ENCODE results near the gene RAET1G. TPM values are rescaled to one million over a fixed set of nuclear protein-coding genes. Genes with fewer than 3 reads are reported as not detected.
A peak's percentile ranks its signal among the peaks of the same experiment; 100 is the strongest.
"Not testable (repeated sequence)": the region's sequence is repeated elsewhere in the genome, so short reads cannot be mapped to it uniquely, and the experiment has no call there.

The RAET1G gene
- total RNA-seq, 2 experiments from 2014 or later = not detected

DNA sequence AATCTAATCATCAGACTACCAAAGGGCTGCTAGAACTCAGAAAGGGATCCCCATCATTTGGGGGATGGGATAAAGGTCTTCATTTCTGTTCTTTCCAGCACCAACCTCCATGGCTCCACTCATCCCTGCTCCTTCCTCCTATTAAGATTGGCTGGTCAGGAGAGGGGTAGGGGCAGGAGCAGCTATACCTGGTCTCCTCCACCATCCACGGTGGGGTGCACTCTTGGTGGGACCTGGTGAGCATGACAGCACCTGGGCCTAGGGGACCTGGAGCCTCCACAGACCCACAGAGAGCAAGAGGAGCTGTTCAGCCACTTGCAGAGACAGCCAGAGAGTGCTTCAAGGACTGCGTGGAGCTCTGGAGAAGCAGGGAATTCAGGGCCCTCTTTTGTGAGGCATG is 12.7 kb upstream of the RAET1G start:
- POLR2A ChIA-PET = no interaction called here
- peaks cover 39% of the 10 kb centered on the region for H3K4me1 Mint-ChIP-seq

GRCh38 chr6:149935246-149935645 is 12.3 kb upstream of the RAET1G start:
- Mint-ChIP-seq H3K27ac (peak overlapping the region; percentile 20), H3K4me1 (peaks cover 35% of the 10 kb centered on the region), H3K9me3 (no peaks in the 10 kb centered on the region), H3K27me3 (peaks cover 91% of the 10 kb centered on the region), H3K36me3 (ENCODE audit: low read depth) (no peaks in the 10 kb centered on the region), H3K4me3 (no peak overlapping the region)
- no peak for DNase-seq
- CTCF ChIA-PET = interaction anchor here (1.2 to 1.7 kb wide), 2 partner anchors 51 to 81 kb away, joined by 3 to 5 read pairs; no protein-coding TSS in a partner anchor
- POLR2A ChIA-PET = no interaction called here

More for the DNA sequence above, 12.7 kb upstream of the RAET1G start:
- no peaks in the 10 kb centered on the region for H3K36me3 Mint-ChIP-seq (ENCODE audit: low read depth)
- CTCF ChIA-PET = interaction anchor here (1.2 to 1.7 kb wide), 2 partner anchors 51 to 81 kb away, joined by 3 to 5 read pairs; no protein-coding TSS in a partner anchor
- H3K4me3 Mint-ChIP-seq = no peak overlapping the region
- DNase-seq = no peak
- H3K27me3 Mint-ChIP-seq = peaks cover 91% of the 10 kb centered on the region
- H3K27ac Mint-ChIP-seq = peak overlapping the region; percentile 20
- H3K9me3 Mint-ChIP-seq = no peaks in the 10 kb centered on the region

GRCh38 chr6:149934249-149935156 is 11.6 kb upstream of the RAET1G start:
- no peaks in the 10 kb centered on the region for H3K36me3 Mint-ChIP-seq (ENCODE audit: low read depth)
- CTCF ChIA-PET = interaction anchor here (1.2 kb wide), 1 partner anchor 52 kb away, joined by 3 read pairs; no protein-coding TSS in a partner anchor
- DNase-seq = peak; percentile 80
- POLR2A ChIA-PET = no interaction called here
- H3K27me3 Mint-ChIP-seq = peaks cover 91% of the 10 kb centered on the region
- H3K4me1 Mint-ChIP-seq = peaks cover 28% of the 10 kb centered on the region
- H3K27ac Mint-ChIP-seq = no peak overlapping the region
- H3K9me3 Mint-ChIP-seq = no peaks in the 10 kb centered on the region
- H3K4me3 Mint-ChIP-seq = no peak overlapping the region

DNA sequence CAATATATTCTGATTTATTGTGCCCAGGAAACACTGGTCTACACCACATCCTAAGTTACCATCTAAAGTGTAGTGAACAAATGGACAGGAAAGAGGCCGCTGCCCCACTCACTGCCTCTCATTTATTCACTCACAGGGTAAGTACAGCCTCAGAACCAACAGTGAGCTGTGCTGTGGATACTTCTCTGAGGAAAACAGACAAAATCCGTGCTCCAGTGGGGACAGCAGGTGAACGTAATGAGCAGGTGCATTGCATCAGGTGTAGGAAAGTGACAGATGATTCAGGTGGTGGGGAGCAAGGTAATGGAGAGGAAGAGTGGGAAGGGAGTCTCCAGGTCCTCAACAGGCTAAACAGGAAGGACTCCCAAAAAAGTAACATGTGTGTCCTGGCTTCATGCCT is 10.5 kb upstream of the RAET1G start:
- no peak for DNase-seq
- no peak overlapping the region for H3K27ac Mint-ChIP-seq
- no peaks in the 10 kb centered on the region for H3K36me3 Mint-ChIP-seq (ENCODE audit: low read depth)
- H3K4me3 Mint-ChIP-seq = no peak overlapping the region
- ChIA-PET POLR2A (no interaction called here), CTCF (no interaction called here)
- H3K9me3 Mint-ChIP-seq = no peaks in the 10 kb centered on the region
- peaks cover 19% of the 10 kb centered on the region for H3K4me1 Mint-ChIP-seq
- peaks cover 91% of the 10 kb centered on the region for H3K27me3 Mint-ChIP-seq

DNA sequence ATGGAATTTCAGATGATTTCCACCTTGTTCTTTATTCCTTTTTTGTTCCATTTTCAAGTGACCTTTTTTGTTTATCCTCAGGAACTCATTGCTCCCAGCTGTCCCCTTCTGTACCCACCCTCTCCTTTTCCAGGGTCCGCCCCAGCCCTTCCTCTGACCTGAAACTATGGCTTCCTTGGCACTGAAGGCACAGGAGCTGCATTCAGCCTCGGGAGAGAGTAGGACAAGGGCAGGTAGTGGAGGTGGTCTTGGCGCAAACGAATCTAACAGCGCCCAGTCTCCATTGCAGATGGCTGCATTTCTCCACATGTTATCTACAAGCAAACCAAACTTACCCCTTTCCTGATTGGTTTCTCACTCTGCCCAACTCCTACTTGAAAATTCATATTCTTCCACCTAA is 10.1 kb upstream of the RAET1G start:
- CTCF ChIA-PET = no interaction called here

DNA sequence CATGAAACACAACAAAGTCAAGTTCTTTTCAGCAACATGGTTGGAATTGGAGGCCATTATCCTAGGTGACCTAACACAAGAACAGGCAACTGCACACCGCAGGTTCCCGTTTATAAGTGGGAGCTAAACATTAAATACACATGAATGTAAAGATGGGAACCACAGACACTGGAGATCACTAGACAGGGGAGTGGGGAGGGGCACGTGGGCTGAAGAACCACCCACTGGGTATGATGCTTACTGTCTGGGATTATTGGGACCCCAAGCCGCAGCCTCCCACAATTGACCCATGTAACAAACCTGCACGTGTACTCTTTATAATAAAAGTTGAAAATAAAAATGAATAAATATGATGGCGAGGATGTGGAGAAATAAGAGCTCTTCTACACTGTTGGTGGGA is 8.6 kb upstream of the RAET1G start:
- no peaks in the 10 kb centered on the region for H3K9me3 Mint-ChIP-seq
- POLR2A ChIA-PET = no interaction called here
- no peak overlapping the region for H3K4me3 Mint-ChIP-seq
- DNase-seq = no peak
- peaks cover 90% of the 10 kb centered on the region for H3K27me3 Mint-ChIP-seq
- CTCF ChIA-PET = interaction anchor here (1.5 kb wide), 1 partner anchor 86 kb away, joined by 3 read pairs; no protein-coding TSS in a partner anchor
- peaks cover 13% of the 10 kb centered on the region for H3K4me1 Mint-ChIP-seq
- H3K36me3 Mint-ChIP-seq (ENCODE audit: low read depth) = no peaks in the 10 kb centered on the region
- no peak overlapping the region for H3K27ac Mint-ChIP-seq

More for the DNA sequence above, 10.1 kb upstream of the RAET1G start:
- POLR2A ChIA-PET = no interaction called here
- Mint-ChIP-seq H3K27me3 (peaks cover 91% of the 10 kb centered on the region), H3K9me3 (no peaks in the 10 kb centered on the region), H3K27ac (no peak overlapping the region), H3K4me1 (peaks cover 16% of the 10 kb centered on the region), H3K36me3 (ENCODE audit: low read depth) (no peaks in the 10 kb centered on the region), H3K4me3 (no peak overlapping the region)
- no peak for DNase-seq

- Mint-ChIP-seq H3K4me3 (no peak overlapping the region), H3K4me1 (peaks cover 12% of the 10 kb centered on the region), H3K36me3 (ENCODE audit: low read depth) (no peaks in the 10 kb centered on the region), H3K27me3 (peaks cover 86% of the 10 kb centered on the region), H3K27ac (no peak overlapping the region), H3K9me3 (no peaks in the 10 kb centered on the region)
- no peak for DNase-seq
- ChIA-PET CTCF (no interaction called here), POLR2A (no interaction called here)
Observed at GRCh38 chr6:149929422-149929821, 6.5 kb upstream of the RAET1G start.

DNA sequence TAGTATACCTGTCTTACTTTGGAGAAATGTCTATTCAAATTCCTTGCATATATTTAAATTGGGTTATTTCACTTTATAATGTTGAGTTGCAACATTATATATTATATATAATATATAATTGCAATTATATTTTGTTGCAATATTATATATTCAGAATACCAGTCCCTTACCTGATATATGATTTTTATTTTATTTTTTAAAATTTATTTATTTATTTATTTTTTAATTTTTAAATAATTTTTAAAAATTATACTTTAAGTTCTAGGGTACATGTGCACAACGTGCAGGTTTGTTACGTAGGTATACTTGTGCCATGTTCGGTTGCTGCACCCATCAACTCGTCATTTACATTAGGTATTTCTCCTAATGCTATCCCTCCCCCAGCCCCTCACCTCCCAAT is 4.1 kb upstream of the RAET1G start:
- Mint-ChIP-seq H3K27me3 (peaks cover 87% of the 10 kb centered on the region), H3K4me1 (peaks cover 21% of the 10 kb centered on the region)
- POLR2A ChIA-PET; DNase-seq; H3K27ac Mint-ChIP-seq; H3K36me3 Mint-ChIP-seq (ENCODE audit: low read depth); CTCF ChIA-PET; H3K9me3 Mint-ChIP-seq; H3K4me3 Mint-ChIP-seq: not testable (repeated sequence)

GRCh38 chr6:149925974-149926777 is 3.3 kb upstream of the RAET1G start:
- no peaks in the 10 kb centered on the region for H3K9me3 Mint-ChIP-seq
- no peak overlapping the region for H3K27ac Mint-ChIP-seq
- CTCF ChIA-PET = interaction anchor here (1.2 kb wide), 1 partner anchor 81 kb away, joined by 5 read pairs; no protein-coding TSS in a partner anchor
- DNase-seq = peak; percentile 82
- peak overlapping the region; percentile 39 for H3K4me3 Mint-ChIP-seq
- peaks cover 87% of the 10 kb centered on the region for H3K27me3 Mint-ChIP-seq
- no peaks in the 10 kb centered on the region for H3K36me3 Mint-ChIP-seq (ENCODE audit: low read depth)
- POLR2A ChIA-PET = no interaction called here
- H3K4me1 Mint-ChIP-seq = peaks cover 24% of the 10 kb centered on the region

DNA sequence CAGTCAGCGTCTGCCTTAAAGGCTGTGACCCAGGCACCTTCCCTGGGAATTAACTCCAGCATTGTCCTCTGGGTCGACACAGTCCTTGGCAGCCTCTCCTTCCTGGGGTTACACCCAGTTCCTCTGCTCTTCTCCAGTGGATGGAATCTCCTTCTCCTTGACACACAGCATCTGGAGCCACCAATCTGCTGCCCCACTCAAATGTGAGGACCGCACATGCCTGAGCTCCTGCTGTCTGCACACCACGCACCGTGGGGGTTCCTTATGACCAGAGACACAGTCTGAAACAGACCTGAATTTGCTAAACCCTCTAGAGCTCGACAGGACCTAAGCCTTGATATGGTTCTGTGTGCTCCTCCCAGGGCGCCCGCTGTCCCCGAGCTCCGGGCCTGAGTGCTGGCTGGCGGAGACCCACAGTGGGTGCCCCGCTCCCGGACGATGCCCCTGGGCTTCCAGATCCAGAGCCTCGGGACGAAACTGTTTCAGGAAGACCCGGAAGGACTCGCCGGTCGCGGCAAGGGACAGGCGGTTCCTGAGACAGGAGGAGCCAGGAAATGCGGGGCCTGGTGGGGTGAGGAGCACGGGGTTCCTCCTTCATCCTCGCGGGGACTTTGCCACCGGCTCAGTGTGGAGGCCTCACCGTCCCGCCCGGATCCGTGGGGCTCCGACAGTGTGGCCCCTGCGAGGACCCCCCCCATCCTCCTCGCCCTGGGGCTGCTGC is 2.5 kb upstream of the RAET1G start:
- ChIA-PET CTCF (interaction anchor here (1.0 to 1.3 kb wide), 5 partner anchors 20 to 207 kb away, joined by 3 to 5 read pairs (median 3); partner anchors contain the start of gene LATS1), POLR2A (no interaction called here)
- DNase-seq = no peak
- peaks cover 87% of the 10 kb centered on the region for H3K27me3 Mint-ChIP-seq
- no peak overlapping the region for H3K27ac Mint-ChIP-seq
- peak overlapping the region; percentile 39 for H3K4me3 Mint-ChIP-seq
- no peaks in the 10 kb centered on the region for H3K36me3 Mint-ChIP-seq (ENCODE audit: low read depth)
- H3K4me1 Mint-ChIP-seq = peaks cover 24% of the 10 kb centered on the region
- no peaks in the 10 kb centered on the region for H3K9me3 Mint-ChIP-seq

DNA sequence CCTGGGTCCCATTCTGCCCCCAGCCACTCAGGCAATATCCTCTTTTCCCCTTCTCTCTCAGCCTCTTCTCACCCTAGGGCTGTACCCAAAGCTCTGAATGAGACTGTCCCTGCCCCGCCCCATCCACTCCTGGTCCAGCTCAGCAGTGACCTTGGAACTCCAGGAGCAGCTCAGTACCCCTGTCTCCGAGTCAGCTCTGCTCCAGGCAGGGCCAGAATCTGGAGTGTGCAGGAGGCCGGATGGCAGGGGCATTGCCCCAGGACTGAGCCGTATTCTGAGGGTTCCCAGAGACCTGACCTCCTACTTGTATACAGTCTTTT is 2.0 kb upstream of the RAET1G start:
- ChIA-PET POLR2A (no interaction called here), CTCF (interaction anchor here (1.0 to 1.3 kb wide), 5 partner anchors 19 to 207 kb away, joined by 3 to 5 read pairs (median 3); partner anchors contain the start of gene LATS1)
- Mint-ChIP-seq H3K36me3 (ENCODE audit: low read depth) (no peaks in the 10 kb centered on the region), H3K27me3 (peaks cover 85% of the 10 kb centered on the region), H3K27ac (no peak overlapping the region), H3K4me3 (no peak overlapping the region), H3K9me3 (no peaks in the 10 kb centered on the region), H3K4me1 (peaks cover 24% of the 10 kb centered on the region)
- DNase-seq = no peak

DNA sequence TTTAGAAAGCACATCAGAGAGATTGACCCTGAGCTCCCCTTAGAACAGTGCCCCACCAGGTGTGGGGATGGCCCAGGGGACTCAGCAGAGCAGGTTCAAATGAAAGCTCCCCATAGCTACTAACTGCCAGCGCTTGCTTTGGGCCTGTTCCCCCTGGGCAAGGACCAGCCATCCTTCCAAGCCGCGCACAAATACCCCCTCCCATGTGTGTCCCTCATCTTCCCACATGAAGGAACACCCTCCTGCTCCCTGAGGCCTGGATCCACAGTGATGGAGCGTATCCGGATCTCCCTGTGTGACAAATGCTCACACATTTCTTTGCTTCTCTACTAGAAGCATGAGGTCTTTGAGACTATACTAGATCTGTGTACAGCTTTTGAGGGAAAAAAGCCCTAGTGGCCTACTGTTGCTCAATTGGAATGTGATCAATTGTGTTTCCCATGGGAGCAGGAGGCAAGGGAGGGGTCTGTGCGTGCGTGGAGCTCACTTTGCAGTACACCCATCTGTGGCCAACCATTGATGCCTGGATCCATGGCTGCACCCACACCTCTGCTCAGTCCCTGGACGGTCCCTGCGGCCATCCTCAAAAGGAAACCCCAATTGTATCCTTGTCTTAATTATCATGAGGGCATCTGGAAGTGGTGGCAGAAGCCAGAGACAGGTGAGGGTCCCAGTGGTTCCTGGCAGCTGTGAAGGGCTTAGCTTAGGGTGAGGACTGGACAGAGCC is 1.4 kb upstream of the RAET1G start:
- Mint-ChIP-seq H3K9me3 (no peaks in the 10 kb centered on the region), H3K4me3 (no peak overlapping the region), H3K4me1 (peaks cover 24% of the 10 kb centered on the region), H3K27me3 (peaks cover 80% of the 10 kb centered on the region), H3K27ac (no peak overlapping the region), H3K36me3 (ENCODE audit: low read depth) (no peaks in the 10 kb centered on the region)
- ChIA-PET CTCF (interaction anchor here (0.6 to 1.3 kb wide), 6 partner anchors 19 to 206 kb away, joined by 3 to 5 read pairs (median 3); partner anchors contain the start of gene LATS1), POLR2A (no interaction called here)
- no peak for DNase-seq

All from activated CD4-positive, alpha-beta T cell treated with anti-CD3 and anti-CD28 coated beads, Interleukin-2, amount 10 ng/mL, durations not matched to agents 7 days and 5 days (primary cell).